Suprapubic skin (tissue), 4 donors: Measurements from ENCODE around the gene UGGT2.

Experiments
- EP300 ChIP-seq: sonication (generic); formaldehyde crosslinking; IDR thresholded peaks from one replicate; pipeline ENCODE4 v1.6.1; 2017; ENCODE audit warnings: antibody characterized with exemption
- POLR2A ChIP-seq, 2 donors: fragments of 450-650 bp; IDR thresholded peaks; one replicate each; pipeline ENCODE4 v1.6.1; 2017; ENCODE audit warnings: antibody characterized with exemption in 2 of 2, mild to moderate bottlenecking in 2 of 2, moderate library complexity in 2 of 2
- POLR2AphosphoS5 ChIP-seq, 3 donors: sonication (generic); formaldehyde crosslinking; IDR thresholded peaks; one replicate each; pipeline ENCODE4 v1.6.1; 2017; ENCODE audit warnings: antibody characterized with exemption in 3 of 3
- TF ChIP-seq, protein P1 (sequence below), 2 donors: fragments of 200-600 bp in 1 of 2; fragments of 450-650 bp in 1 of 2; sonication (generic) in 1 of 2; IDR thresholded peaks; one replicate each; pipeline ENCODE4 v1.5.1; 2016 to 2019; ENCODE audit warnings: antibody characterized with exemption in 2 of 2, mild to moderate bottlenecking in 1 of 2, moderate library complexity in 1 of 2

DNA sequence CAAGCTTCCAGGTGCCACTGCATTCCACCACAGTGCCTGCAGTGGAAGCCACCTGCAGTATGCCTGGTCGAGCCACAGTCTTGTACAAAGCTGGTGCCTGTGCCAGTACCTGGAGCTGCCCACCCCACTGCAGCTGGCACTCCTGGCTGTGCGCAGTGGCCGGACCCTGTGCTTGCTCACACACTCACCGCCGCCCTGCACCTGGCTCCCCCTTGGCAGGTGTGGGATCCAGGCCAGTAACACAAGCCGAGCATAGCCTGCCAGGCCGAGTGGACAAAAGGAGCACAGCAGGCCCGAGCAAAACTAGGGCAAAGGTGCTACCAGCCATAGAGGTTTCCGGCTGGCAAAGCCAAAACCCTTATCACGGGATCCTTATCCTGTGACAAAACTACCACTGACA lies 18.5 kb downstream of the UGGT2 start:
- TF ChIP-seq POLR2A (IDR thresholded peaks at IDR 0.05) (no peak), EP300 (no peak), POLR2AphosphoS5 (IDR thresholded peaks at IDR 0.05) (no peak)
- TF ChIP-seq, protein P1, sequence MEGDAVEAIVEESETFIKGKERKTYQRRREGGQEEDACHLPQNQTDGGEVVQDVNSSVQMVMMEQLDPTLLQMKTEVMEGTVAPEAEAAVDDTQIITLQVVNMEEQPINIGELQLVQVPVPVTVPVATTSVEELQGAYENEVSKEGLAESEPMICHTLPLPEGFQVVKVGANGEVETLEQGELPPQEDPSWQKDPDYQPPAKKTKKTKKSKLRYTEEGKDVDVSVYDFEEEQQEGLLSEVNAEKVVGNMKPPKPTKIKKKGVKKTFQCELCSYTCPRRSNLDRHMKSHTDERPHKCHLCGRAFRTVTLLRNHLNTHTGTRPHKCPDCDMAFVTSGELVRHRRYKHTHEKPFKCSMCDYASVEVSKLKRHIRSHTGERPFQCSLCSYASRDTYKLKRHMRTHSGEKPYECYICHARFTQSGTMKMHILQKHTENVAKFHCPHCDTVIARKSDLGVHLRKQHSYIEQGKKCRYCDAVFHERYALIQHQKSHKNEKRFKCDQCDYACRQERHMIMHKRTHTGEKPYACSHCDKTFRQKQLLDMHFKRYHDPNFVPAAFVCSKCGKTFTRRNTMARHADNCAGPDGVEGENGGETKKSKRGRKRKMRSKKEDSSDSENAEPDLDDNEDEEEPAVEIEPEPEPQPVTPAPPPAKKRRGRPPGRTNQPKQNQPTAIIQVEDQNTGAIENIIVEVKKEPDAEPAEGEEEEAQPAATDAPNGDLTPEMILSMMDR (IDR thresholded peaks at IDR 0.05): no peak
